CD4-positive, alpha-beta T cell treated with Interleukin-10 for 1 hour (primary cell): ENCODE results near the gene PHETA1.
A peak's percentile ranks its signal among the peaks of the same experiment; 100 is the strongest.

Experiments
- DNase-seq: peaks from one replicate; pipeline ENCODE4 v3.0.0-alpha.2; 2020

The PHETA1 gene, protein sequence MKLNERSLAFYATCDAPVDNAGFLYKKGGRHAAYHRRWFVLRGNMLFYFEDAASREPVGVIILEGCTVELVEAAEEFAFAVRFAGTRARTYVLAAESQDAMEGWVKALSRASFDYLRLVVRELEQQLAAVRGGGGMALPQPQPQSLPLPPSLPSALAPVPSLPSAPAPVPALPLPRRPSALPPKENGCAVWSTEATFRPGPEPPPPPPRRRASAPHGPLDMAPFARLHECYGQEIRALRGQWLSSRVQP

DNA sequence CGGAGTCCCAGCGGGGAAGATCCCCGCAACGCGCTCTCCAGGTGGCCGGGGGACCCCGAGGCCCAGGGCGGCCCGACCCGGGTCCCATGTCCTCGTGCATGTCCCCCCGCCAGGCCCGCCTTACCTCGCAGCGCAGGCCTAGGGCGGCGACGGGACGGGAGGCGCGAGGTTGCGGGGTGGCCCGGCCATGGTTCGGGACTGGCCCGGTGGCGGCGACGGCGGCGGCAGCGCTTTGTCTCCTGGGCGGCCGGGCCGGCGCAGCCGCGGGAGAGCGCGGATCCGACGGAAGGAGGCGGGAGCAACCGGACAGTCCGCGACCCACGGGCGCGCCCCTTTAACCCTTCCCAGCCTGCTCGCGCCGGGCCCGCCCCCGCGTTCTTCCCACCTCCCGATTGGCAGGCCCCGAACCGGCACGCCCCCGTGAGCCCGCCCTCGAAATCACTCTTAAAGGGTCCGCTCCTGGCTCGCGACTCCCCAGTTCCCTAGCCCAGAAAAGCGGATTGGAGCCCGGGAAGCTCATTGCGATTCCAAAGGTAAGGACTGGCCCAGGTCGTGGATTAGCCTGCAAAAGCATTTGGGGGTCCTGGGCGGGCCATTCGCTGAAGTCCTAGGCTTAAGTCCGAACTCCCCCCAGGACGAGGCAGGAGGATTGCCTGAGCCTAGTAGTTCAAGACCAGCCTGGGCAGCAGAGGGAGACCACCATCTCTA lies at the start of gene PHETA1:
PHETA1 (minus strand) TSS at position 308 of the 708 bp plus-strand sequence. CDS start 5,668 bp downstream, outside the sequence.
- peak; percentile 77 for DNase-seq

DNA sequence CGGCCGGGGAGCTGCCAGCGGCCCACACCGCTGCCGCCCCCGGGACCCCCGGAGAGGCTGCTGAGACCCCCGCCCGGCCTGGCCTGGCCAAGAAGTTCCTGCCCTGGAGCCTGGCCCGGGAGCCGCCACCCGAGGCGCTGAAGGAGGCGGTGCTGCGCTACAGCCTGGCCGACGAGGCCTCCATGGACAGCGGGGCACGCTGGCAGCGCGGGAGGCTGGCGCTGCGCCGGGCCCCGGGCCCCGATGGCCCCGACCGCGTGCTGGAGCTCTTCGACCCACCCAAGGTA lies 49.6 kb upstream of the PHETA1 start:
- DNase-seq = no peak

DNA sequence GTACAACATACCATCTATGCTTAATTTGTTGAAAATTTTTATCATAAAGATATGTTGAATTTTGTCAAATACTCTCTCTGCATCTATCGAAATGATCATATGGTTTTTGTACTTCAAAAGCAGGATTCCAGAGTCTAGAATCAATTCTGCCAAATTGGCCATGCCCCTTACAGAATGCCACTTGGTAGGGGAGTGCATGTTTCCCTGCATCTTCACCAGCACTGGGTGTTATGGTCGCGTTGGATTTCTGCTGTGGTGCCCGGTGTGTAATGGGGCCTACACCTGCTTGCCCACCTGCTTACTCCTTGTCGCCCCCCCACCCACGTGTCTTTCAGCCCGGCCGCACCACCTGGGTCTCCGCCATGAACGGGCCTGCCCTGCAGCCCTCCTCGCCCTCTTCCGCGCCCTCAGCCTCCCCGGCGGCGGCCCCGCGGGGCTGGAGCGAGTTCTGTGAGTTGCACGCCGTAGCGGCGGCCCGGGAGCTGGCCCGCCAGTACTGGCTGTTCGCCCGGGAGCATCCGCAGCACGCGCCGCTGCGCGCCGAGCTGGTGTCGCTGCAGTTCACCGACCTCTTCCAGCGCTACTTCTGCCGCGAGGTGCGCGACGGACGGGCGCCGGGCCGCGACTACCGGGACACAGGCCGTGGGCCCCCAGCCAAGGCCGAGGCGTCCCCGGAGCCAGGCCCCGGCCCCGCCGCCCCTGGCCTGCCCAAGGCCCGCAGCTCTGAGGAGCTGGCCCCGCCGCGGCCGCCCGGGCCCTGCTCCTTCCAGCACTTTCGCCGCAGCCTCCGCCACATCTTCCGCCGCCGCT lies 49.1 kb upstream of the PHETA1 start:
- DNase-seq = no peak

DNA sequence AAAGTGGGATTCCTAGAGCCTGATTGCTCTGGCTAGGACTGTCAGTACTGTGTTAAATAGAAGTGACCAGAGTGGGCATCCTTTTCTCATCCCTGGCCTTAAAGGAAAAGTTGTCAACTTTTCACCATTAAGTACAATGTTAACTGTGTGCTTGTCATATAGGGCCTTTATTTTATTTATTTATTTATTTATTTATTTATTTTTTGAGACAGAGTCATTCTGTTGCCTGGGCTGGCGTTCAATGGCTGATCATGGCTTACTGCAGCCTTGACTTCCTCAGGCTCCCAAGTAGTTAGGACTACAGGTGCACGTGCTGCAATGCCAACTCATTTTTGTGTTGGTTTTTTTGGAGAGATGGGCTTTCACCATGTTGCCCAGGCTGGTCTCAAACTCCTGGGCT lies 48.4 kb upstream of the PHETA1 start:
- no peak for DNase-seq

DNA sequence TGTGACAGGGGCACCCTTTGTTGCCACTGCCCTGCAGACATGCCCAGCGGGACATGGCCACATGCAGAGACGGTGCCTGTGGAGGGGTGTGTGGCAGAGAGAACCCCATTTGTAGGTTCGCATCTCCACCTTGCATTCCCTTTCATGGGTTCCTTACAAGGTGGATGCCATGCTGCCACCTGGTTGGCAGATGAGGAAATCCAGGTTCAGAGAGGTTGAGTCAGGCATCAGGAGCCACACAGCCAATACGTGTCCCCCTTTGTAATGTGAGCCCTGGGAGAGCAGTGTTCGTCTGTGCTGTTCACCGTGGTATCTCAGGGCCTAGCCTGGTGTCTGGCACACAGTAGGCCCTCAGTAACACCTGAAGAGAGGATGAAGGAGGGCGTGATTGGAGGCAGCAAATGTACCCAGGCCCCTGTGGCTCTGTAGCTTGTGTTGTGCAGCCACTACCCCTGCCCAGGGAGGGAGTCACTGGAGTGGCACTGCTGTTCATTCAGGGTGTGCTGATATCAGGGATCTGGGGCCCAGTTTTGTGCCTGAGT lies 45.9 kb upstream of the PHETA1 start:
- no peak for DNase-seq

DNA sequence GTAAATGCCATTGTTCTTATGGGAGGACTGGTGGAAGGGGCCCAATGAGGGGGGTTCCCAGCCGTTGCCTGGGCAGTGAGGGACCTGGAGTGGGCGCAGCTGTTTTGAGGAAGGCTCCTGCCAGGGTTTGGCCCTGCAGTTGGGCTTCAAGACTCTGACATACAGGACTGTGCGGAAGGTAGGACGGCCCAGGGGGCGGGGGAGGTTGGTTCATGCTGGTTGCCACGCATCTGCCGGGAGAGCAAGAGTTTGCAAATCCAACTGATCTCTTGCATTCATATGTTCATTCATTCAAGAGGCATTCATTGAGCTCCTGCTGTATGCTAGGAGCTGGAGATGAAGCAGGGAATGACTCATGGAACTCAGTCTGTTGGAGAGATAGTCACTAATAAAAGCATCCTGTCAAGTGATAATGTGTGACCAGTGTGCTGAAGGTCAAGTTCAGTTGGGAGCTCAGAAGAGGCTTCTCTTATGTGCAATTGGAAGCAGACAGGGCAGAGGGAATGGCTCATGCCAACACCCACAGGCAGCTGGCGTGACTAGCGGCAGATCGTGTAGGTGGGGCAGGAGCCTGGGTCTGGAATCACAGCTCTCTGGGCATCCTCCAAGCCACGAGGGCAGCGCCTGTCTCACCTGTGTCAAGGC lies 44.7 kb upstream of the PHETA1 start:
- no peak for DNase-seq

DNA sequence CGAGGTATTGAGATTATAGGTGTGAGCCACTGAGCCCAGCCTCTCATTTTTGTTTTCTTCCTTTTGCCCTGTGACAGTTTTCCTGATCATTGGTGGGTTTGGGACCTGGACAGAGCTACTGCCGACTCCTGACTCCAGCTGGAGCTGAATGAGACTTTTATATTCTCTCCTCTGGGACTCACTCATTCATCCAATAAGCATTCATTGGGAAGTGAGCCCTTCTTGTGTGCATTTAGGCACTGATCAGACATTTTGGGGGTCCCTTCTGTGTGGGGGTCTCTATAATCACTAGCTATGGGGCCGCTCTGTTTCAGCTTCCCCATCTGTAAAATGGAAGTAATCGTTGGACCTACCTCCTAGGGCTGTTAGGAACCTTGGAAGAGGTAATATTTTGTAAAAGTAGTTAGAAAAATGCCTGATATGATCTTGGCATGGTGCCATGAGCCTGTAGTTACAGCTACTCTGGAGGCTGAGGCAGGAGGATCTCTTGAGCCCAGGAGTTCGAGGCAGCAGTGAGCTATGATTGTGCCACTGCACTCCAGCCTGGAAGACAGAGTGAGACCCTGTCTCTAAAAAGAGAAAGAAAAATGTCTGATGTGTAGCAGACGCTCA lies 44.0 kb upstream of the PHETA1 start:
- no peak for DNase-seq

DNA sequence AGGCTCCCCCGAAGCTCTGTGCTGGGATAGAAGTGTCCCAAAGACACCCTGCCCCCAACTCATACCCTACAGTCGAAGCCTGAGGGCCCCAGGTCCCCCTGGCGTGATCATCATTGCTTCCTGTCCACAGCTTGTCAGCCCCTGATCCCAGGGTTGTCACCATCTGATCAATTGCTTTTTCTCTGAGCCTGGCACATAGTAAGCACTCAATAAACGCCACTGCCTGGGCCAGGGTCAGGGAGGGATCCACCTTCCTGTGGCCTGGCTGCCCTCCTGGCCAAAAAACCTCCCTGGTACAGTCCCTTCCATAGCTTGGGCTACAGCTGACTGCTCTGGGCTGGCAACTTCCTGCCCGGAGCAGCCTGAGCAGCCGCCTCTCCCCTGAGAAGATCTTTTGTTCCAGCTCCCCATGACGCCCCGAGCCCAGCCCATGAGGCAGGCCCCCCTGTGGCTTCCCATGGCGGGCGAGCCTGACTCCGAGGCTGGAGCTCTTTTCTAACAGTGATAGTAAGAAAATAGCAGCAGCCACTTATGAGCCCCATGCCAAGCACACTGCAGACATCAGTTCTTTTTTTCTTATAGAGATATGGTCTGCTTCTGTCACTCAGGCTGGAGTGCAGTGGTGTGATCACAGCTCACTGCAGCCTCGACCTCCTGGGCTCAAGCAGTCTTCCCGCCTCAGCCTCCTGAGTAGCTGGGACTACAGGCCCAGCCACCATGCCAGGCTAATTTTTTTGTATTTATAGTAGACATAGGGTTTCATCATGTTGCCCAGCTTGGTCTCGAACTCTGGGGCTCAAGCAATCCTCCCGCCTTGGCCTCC lies 43.3 kb upstream of the PHETA1 start:
- no peak for DNase-seq

DNA sequence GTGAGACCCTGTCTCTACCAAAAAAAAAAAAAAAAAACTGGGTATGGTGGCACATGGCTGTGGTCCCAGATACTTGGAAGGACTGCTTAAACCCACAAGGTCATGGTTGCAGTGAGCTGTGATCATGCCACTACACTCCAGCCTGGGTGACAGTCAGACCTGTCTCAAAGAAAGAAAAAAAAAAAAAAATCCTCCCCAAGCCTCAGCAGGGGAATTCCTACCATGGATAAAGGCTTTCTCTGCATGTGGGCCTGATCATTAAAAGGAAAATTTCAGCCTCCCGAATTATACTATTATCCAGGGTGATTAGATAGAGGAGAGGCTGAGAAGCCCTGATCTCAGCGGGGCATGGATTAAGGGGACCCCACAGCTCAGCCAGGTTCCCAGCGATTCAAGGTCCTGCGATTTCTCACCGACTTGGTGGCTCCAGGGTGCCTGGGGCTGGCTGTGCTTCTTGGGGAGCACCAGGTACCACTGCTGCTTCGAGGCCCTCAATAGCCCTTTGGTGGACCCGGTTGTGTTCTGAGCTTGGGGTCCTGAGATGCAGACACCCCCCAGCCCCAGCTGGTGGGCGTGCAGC lies 42.4 kb upstream of the PHETA1 start:
- DNase-seq = no peak

DNA sequence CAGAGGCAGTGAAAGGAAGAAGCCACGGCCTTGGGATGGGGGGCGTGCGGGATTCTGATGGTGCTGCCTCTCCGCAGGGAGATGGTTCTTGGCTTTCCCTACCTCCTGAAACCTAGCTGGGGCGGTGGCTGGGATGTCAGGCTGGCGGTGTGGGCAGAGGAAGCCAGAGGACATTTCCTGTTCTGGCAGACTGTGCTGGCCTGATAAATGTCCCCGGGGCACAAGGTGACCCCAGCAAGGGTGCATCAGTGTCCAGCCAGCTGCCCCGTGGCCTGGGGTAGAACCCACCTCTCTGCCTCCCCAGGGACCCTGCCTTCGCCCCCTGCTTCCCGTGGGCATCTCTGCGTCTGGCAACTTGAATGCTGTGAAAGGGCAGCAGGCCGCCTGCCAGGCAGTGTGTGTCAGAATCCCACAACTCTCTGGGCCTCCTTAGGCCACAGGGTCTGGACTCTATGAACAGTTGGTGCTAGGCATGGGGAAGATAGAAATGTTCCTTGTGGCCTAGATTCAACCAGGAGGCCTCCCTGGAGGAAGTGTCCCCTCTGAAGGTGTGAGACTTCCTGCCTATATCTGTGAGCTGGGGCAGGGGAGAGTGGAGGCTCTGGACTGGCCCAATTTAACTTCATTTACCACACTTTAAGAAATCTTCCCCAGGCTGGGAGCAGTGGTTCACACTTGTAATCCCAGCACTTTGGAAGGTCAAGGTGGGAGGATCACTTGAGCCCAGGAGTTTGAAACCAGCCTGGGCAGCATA lies 41.7 kb upstream of the PHETA1 start:
- DNase-seq = no peak

DNA sequence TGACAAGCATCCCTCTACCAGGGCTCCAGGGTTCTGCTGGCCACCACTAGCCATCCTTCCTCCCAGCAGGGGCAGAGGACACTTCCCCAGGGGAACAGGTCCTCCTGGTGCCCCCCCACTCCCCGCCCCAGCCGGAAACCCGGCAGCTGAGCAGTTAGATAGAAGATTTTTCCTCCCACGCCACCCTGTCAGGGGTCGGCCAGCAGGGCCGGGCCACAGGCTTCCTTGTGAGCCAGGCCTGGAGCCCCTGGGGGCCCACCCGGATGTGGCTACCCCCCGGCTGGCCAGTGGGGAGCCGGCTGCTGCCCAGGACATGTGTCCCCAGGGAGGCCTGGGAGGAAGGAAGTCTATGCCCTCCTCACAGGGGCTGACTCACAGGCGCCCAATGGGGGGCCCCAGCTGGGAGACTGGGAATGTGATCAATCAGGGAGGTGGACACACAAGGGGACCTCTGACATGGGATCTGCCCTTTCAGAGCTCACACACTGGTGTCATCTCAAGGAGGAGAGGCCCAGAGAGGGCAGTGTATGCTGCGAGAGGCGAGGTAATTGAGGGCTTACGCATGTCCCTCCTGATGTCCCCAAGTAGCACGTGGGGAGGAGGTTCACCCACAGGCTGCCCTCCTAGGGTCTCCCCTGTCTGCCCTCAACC lies 41.0 kb upstream of the PHETA1 start:
- no peak for DNase-seq

DNA sequence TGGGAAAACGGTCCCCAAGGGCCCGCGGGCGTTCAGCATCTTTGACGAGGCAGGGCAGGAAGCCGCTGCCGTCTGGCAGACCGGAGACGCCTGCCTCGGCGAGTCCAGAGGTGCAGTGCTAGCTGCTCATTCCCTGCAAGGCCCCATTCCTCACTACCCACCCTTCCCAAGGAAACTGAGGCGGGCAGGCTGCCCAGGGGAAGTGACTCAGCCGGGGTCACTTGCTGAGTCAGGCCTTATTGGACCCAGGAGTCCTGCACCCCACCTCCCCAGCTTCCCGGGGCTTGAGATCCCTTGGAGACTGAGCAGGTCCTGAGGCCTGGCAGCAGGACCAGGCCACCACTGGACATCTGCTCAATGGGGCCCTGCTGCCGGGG lies 40.5 kb upstream of the PHETA1 start:
- DNase-seq = no peak

DNA sequence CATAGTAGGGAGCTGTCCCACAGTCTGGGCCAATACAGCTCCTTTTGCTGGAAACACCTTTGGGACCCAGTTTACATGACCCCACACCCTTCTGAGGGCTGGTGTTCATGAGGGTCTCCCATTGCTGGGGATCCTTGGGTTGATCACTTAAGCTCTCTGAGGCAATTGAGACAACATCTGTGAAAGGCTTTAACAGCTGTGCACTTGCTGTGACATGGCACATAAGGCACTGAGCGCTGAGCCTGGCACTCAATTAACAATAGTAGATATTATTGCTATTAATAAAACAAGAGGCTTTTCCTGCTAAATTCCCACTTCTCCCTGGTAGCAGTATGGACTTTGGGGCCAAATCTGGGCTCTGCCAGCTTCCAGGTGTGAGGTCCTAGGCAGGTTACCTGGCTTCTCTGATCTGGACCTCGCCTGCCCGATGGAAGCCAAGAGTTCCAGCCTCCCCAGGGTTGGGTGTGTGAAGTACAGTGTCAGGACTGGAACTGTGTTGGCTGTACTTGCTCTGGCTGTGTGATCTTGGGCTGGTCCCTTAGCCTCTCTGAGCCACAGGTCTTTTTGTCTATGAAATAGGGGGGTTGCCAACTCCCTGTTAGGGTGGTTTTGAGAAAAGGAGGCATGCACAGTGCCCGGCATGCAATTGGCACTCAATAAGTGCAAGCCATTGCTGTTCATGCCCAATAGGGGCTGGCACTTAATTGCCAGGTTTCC lies 39.9 kb upstream of the PHETA1 start:
- DNase-seq = no peak

DNA sequence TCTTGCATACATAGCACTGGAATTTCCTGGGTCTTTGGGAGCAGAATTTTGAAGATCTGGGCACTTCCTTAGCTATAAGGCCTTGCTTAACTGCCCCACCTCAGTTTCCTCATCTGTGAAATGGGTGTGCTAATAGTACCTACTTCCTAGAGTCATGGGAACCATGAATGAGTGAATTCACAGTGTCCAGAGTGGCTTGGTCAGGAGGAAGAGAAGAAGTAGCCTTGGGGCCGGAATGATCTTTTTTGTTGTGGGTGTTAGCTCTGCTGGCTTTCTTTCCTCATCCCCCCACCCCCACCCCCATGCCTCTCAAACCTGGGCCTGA lies 39.2 kb upstream of the PHETA1 start:
- DNase-seq = no peak

DNA sequence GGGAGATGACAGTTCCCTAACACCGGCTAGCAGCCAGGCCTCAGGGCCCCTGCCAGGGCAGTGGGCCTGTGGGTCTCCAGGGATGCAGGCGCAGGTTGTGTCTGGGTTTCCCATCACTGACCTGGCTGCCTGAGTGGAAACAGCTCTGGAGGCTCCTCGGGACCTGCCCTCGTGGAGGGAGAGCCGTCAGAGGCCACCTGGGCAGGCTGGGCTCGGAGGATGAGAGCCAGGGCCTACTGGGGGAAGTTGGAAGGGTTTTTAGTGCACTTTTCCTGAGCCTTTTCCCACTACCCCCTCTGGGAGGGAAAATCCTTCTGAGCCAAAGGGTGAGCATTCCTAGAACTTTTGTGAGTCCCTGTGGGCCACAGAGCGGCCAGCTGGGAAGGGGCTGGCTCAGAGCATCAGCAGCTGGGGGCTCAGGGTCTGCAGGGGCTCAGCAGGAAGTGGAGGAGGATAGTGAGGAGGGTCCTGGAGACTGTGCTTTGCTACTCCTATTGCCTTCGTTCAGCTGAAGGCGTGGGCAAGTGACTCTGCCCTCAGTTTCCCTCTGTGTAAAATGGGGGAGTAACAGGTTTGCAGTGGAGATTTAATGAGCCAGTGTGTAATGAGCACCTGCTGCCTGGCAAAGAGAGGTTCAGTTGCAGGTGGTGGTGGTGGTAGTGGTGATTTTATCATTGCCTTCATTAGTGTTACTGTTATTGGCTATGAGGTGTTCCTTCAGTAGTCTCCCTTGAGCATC lies 38.7 kb upstream of the PHETA1 start:
- no peak for DNase-seq

DNA sequence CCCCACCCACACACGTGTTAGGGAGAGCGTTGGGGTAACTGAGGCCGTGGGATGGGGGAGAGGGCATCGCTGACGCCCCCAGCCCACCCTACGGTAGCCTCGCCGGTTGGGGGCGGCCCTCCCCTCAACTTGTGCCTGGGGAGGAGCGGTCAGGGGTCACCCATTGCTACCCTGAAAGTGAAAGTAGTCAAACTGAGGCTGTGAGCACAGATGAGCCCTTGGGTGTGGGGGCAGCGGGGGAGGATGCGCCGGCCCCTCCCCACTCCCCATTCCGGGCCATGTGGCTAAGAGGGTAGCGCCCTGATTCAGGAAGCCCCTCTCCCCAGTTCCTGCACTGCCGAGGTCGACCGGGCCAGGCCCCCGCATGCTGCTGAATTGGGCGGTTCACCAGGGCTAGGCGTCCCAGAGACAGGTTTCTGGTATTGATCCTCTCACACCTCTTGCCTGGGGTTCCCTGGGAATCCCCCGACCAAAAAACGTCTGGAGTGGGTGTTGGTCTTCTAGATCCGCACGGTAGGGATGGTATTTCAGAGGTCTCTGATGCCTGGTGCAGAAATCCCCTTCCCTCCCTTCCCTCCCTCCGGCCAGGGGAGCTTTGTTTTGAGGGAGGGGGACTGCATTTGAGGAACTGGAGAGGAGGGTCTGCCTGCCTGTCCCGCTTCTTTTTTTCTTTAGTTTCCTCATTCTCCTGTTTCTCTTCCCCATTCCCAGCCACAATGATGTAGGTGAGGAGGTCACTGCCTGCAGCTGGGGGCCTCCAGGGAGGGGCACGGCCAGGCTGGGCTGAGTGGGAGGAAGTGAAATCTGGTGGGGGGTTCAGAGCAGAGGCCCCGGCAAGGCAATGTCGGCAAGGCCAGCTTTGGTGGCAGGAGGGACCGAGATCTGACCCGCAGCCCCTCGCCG lies 37.8 kb upstream of the PHETA1 start:
- peak; percentile 73 for DNase-seq

DNA sequence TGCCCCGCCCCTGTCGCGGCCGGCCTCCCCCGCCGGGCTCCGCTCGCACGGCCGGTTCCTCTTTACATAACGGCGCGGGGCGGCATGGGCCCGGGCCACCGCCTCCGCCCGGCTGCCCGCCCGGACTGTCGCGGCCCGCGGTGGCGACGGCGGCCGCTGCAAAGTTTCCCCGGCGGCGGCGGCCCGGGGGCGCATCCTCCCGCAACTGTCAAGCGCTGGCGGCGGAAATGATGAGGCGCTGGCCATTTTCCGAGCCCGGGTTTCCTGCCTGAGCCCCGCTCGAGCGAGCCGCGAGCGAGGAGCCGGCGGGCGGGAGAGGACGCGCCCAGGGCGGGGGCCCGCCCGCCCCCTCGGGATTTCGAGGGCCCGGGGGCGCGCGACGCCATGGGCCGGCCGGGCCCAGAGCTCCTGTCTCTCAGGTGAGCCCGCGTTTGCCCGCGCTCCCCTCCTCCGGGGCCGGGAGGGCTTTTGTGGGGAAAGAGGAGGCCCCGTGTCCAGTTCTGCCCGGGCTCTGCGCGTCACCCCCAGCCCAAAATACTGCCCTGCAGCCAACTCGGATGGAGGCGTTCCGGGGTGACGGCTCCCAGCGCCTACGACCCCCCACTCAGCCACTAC lies 37.1 kb upstream of the PHETA1 start, which contains the start of gene SH2B3:
SH2B3 (plus strand) TSS at position 65 of the 615 bp plus-strand sequence. CDS start 12,223 bp downstream, outside the sequence.
- no peak for DNase-seq
